ENCODE results near the gene VPREB3. TPM values are rescaled to one million over a fixed set of nuclear protein-coding genes. Genes with fewer than 3 reads are reported as not detected.

The VPREB3 gene
- polyA plus RNA-seq, 1 of the 3 experiments (the other 2 are of a cell fraction): not detected

DNA sequence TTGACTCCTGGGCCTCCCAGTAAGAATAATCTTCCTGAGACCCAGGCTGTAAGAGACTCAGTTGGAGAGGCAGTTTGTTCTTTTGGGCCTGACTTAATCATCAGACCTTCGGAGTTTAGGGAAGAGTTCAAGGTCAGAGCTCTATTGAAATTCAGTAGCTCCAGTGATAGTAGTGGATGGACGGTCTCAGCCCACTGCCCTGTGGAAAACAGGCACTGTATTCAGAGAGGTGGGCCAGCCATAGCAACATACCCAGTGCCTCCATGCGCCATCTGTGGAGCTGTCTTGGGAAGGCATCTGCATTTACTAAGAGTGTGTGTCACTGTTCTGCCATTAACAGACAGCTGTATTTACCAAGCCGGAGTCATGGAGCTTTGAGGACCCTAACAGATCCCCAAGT is 35.4 kb upstream of the VPREB3 start:
- 81% methylated on average over 3 of the region's 4 CpGs for WGBS (ENCODE audit: low lambda C conversion rate)
- Histone ChIP-seq H3K27ac (ENCODE audit: low read depth in 2 of 2, low read length in 1 of 2) (no peak overlapping the region; a peak in 1 of 4 replicates), H4K20me1 (ENCODE audit: insufficient read depth) (peaks cover 56% of the 10 kb centered on the region), H2AFZ (ENCODE audit: low read depth) (no peak overlapping the region), H3F3A (replicated peaks; ENCODE audit: insufficient read depth) (peaks cover 3% of the 10 kb centered on the region), H3K36me3 (replicated peaks in 1 of 2; ENCODE audit: control insufficient read depth in 1 of 2, insufficient read depth in 2 of 2, low read length in 1 of 2) (peaks cover 9 to 21% of the 10 kb centered on the region in 2 experiments), H3K9me3 (no peaks in the 10 kb centered on the region), H3K27me3 (ENCODE audit: insufficient read depth) (no peaks in the 10 kb centered on the region), H3K9me2 (no peaks in the 10 kb centered on the region), H3K9ac (no peak overlapping the region), H3K4me1 (ENCODE audit: control insufficient read depth in 1 of 2, insufficient read depth in 2 of 2, low read depth in 1 of 2, low read length in 1 of 2) (peaks cover 0 to 44% of the 10 kb centered on the region in 2 experiments; a peak in 2 of 4 replicates), H3K4me3 (ENCODE audit: low read depth in 2 of 2, low read length in 1 of 2) (no peak overlapping the region), H3K4me2 (no peak overlapping the region), H3K79me2 (ENCODE audit: insufficient read depth) (peaks cover 72% of the 10 kb centered on the region)
- ChIA-PET CTCF (interaction anchor here (1.1 to 5.3 kb wide), 11 partner anchors 12 to 68 kb away, joined by 3 to 36 read pairs (median 4); partner anchors contain the start of genes CHCHD10 and SLC2A11), POLR2A (interaction anchor here (0.8 kb wide), 1 partner anchor 60 kb away, joined by 3 read pairs; no protein-coding TSS in a partner anchor)
- peak; percentile 64; the same call in 1 of the 2 replicates for TF ChIP-seq MXI1 (IDR thresholded peaks at IDR 0.05; ENCODE audit: low read depth, low read length)
- TF ChIP-seq, protein P1, sequence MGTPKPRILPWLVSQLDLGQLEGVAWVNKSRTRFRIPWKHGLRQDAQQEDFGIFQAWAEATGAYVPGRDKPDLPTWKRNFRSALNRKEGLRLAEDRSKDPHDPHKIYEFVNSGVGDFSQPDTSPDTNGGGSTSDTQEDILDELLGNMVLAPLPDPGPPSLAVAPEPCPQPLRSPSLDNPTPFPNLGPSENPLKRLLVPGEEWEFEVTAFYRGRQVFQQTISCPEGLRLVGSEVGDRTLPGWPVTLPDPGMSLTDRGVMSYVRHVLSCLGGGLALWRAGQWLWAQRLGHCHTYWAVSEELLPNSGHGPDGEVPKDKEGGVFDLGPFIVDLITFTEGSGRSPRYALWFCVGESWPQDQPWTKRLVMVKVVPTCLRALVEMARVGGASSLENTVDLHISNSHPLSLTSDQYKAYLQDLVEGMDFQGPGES (IDR thresholded peaks at IDR 0.05; ENCODE audit: low read depth, low read length): no peak
- TF ChIP-seq, protein P2, sequence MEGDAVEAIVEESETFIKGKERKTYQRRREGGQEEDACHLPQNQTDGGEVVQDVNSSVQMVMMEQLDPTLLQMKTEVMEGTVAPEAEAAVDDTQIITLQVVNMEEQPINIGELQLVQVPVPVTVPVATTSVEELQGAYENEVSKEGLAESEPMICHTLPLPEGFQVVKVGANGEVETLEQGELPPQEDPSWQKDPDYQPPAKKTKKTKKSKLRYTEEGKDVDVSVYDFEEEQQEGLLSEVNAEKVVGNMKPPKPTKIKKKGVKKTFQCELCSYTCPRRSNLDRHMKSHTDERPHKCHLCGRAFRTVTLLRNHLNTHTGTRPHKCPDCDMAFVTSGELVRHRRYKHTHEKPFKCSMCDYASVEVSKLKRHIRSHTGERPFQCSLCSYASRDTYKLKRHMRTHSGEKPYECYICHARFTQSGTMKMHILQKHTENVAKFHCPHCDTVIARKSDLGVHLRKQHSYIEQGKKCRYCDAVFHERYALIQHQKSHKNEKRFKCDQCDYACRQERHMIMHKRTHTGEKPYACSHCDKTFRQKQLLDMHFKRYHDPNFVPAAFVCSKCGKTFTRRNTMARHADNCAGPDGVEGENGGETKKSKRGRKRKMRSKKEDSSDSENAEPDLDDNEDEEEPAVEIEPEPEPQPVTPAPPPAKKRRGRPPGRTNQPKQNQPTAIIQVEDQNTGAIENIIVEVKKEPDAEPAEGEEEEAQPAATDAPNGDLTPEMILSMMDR (IDR thresholded peaks at IDR 0.05): no peak
- no peak for TF ChIP-seq NRF1 (IDR thresholded peaks at IDR 0.05; ENCODE audit: low read depth, low read length)
- TF ChIP-seq, protein P3, sequence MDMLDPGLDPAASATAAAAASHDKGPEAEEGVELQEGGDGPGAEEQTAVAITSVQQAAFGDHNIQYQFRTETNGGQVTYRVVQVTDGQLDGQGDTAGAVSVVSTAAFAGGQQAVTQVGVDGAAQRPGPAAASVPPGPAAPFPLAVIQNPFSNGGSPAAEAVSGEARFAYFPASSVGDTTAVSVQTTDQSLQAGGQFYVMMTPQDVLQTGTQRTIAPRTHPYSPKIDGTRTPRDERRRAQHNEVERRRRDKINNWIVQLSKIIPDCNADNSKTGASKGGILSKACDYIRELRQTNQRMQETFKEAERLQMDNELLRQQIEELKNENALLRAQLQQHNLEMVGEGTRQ (IDR thresholded peaks at IDR 0.05; ENCODE audit: borderline replicate concordance, low read depth, low read length): no peak
- TF ChIP-seq TEAD4 (IDR thresholded peaks at IDR 0.05; ENCODE audit: borderline replicate concordance, insufficient read depth): no peak
- no peak for TF ChIP-seq FOXM1 (IDR thresholded peaks at IDR 0.05; ENCODE audit: low read depth)
- TF ChIP-seq, protein P4, sequence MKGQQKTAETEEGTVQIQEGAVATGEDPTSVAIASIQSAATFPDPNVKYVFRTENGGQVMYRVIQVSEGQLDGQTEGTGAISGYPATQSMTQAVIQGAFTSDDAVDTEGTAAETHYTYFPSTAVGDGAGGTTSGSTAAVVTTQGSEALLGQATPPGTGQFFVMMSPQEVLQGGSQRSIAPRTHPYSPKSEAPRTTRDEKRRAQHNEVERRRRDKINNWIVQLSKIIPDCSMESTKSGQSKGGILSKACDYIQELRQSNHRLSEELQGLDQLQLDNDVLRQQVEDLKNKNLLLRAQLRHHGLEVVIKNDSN (IDR thresholded peaks at IDR 0.05; ENCODE audit: borderline replicate concordance, low read depth): no peak
- TF ChIP-seq MEF2A (IDR thresholded peaks at IDR 0.05; ENCODE audit: borderline replicate concordance, low read depth): no peak
- no peak for TF ChIP-seq RXRA (IDR thresholded peaks at IDR 0.05; ENCODE audit: borderline replicate concordance, low read depth)
- no peak for TF ChIP-seq FOXJ3 (CRISPR knock-in tag; IDR thresholded peaks at IDR 0.05)
- TF ChIP-seq POLR2AphosphoS5 (IDR thresholded peaks at IDR 0.05; ENCODE audit: low read depth, low read length): no peak
- TF ChIP-seq TCF12 (IDR thresholded peaks at IDR 0.05): no peak
- no peak for TF ChIP-seq GABPA (IDR thresholded peaks at IDR 0.05; ENCODE audit: low read depth)
- no peak for TF ChIP-seq CHD2 (IDR thresholded peaks at IDR 0.05; ENCODE audit: low read length, partially characterized antibody)
- TF ChIP-seq, protein P5, sequence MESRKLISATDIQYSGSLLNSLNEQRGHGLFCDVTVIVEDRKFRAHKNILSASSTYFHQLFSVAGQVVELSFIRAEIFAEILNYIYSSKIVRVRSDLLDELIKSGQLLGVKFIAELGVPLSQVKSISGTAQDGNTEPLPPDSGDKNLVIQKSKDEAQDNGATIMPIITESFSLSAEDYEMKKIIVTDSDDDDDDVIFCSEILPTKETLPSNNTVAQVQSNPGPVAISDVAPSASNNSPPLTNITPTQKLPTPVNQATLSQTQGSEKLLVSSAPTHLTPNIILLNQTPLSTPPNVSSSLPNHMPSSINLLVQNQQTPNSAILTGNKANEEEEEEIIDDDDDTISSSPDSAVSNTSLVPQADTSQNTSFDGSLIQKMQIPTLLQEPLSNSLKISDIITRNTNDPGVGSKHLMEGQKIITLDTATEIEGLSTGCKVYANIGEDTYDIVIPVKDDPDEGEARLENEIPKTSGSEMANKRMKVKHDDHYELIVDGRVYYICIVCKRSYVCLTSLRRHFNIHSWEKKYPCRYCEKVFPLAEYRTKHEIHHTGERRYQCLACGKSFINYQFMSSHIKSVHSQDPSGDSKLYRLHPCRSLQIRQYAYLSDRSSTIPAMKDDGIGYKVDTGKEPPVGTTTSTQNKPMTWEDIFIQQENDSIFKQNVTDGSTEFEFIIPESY (IDR thresholded peaks at IDR 0.05; ENCODE audit: borderline replicate concordance, low read depth): no peak
- TF ChIP-seq RAD21 (IDR thresholded peaks at IDR 0.05; ENCODE audit: low read length): peak; percentile 49
- no peak for TF ChIP-seq EP300 (IDR thresholded peaks at IDR 0.05; ENCODE audit: borderline replicate concordance in 1 of 2, low read depth in 1 of 2, low read length in 1 of 2)
- no peak for TF ChIP-seq ELF1 (IDR thresholded peaks at IDR 0.05)
- TF ChIP-seq JUND (IDR thresholded peaks at IDR 0.05): no peak
- TF ChIP-seq SMC3 (IDR thresholded peaks at IDR 0.05; ENCODE audit: low read depth, low read length): peak; percentile 42
- peak; percentile 56 for DNase-seq
